B cell (primary cell): Measurements from ENCODE around the gene ADH1A. TPM values are rescaled to one million over a fixed set of nuclear protein-coding genes. Genes with fewer than 3 reads are reported as not detected.
"Not testable (repeated sequence)": the region's sequence is repeated elsewhere in the genome, so short reads cannot be mapped to it uniquely, and the experiment has no call there.

ENCODE experiments used
- ATAC-seq: fragments of 200-7000 bp; cut with Tn5 transposase; one replicate; pipeline ENCODE4 v1.10.0; 2021; ENCODE audit warnings: low read depth, mild to moderate bottlenecking, moderate number of reproducible peaks, moderate library complexity
- CTCF ChIA-PET: fragments of 350-600 bp; sonication (Branson Sonifier 250); formaldehyde crosslinking; loops from one replicate; lab custom pipeline; 2021; ENCODE audit warnings: antibody characterized with exemption, inconsistent platforms; lab: Charles Lee
- POLR2A ChIA-PET: fragments of 350-600 bp; sonication (Branson Sonifier 250); formaldehyde crosslinking; loops from one replicate; lab custom pipeline; 2021; ENCODE audit warnings: antibody characterized with exemption; lab: Charles Lee
- DNase-seq: peaks from one replicate; pipeline ENCODE4 v3.0.0; 2013
- H2AFZ ChIP-seq: 2 replicates; pipeline ENCODE4 v1.6.1; 2012; ENCODE audit warnings: mild to moderate bottlenecking, low read depth, low read length; ENCODE audit not compliant: insufficient read depth, poor library complexity, severe bottlenecking
- H3K27ac ChIP-seq, 2 donors: 1 replicate in 1 of 2; 2 replicates in 1 of 2; pipeline ENCODE4 v1.5.1; 2012 to 2013; ENCODE audit warnings: low read length in 2 of 2, mild to moderate bottlenecking in 2 of 2, moderate library complexity in 1 of 2
- H3K27me3 ChIP-seq, 4 experiments: fragments of 200-600 bp in 1 of 4; sonication (generic) in 1 of 4; replicated peaks in 1 of 4; 1 replicate in 2 of 4; 2 replicates in 2 of 4; pipeline versions ENCODE4 v1.6.1 to v1.7.0; 2013 to 2016; ENCODE audit warnings: low read length in 3 of 4, mild to moderate bottlenecking in 2 of 4, mixed read lengths in 1 of 4, moderate library complexity in 1 of 4; ENCODE audit not compliant: insufficient read depth in 4 of 4, control insufficient read depth in 3 of 4; ENCODE audit errors: control extremely low read depth in 1 of 4
- H3K36me3 ChIP-seq, 2 experiments: replicated peaks in 1 of 2; 1 replicate in 1 of 2; 2 replicates in 1 of 2; pipeline versions ENCODE4 v1.6.1 to v1.7.1; 2013; ENCODE audit warnings: low read length in 1 of 2; ENCODE audit not compliant: insufficient read depth in 2 of 2, control insufficient read depth in 1 of 2; ENCODE audit errors: control extremely low read depth in 1 of 2, extremely low read depth in 1 of 2
- H3K4me1 ChIP-seq, 2 donors: fragments of 200-600 bp in 1 of 2; sonication (generic) in 1 of 2; 1 replicate in 1 of 2; 2 replicates in 1 of 2; pipeline versions ENCODE4 v1.5.1 to v1.6.1; 2013 to 2017; ENCODE audit warnings: low read length in 2 of 2; ENCODE audit not compliant: control insufficient read depth in 2 of 2, insufficient read depth in 2 of 2
- H3K4me2 ChIP-seq: replicated peaks from 2 replicates; pipeline ENCODE3; 2012; ENCODE audit warnings: mild to moderate bottlenecking, low read depth, low read length; ENCODE audit not compliant: poor library complexity, severe bottlenecking
- H3K4me3 ChIP-seq, 5 experiments: fragments of 200-600 bp in 1 of 5; sonication (generic) in 1 of 5; 1 replicate in 3 of 5; 2 replicates in 2 of 5; pipeline versions ENCODE4 v1.5.1 to v1.7.0; 2011 to 2016; ENCODE audit warnings: low read length in 4 of 5, mild to moderate bottlenecking in 4 of 5, low read depth in 2 of 5, control low read depth in 1 of 5, moderate library complexity in 1 of 5; ENCODE audit not compliant: insufficient read depth in 1 of 5; ENCODE audit errors: control extremely low read depth in 1 of 5, extremely low read depth in 1 of 5
- H3K79me2 ChIP-seq: fragments of 200-600 bp; sonication (generic); one replicate; pipeline ENCODE4 v1.6.0; 2016; ENCODE audit warnings: low read length; ENCODE audit not compliant: control insufficient read depth, insufficient read depth
- H3K9ac ChIP-seq: fragments of 200-600 bp; sonication (generic); 2 replicates; pipeline ENCODE4 v1.6.1; 2017; ENCODE audit warnings: mild to moderate bottlenecking, low read length, moderate library complexity
- H3K9me3 ChIP-seq, 3 donors: one replicate each; pipeline versions ENCODE4 v1.6.1 to v1.7.1; 2013; ENCODE audit warnings: low read length in 2 of 3; ENCODE audit not compliant: control insufficient read depth in 2 of 3, insufficient read depth in 1 of 3; ENCODE audit errors: control extremely low read depth in 1 of 3
- H4K20me1 ChIP-seq: 2 replicates; pipeline ENCODE4 v1.6.0; 2012; ENCODE audit warnings: mild to moderate bottlenecking, low read length; ENCODE audit not compliant: insufficient read depth, control insufficient read depth, poor library complexity, severe bottlenecking
- H3K27ac Mint-ChIP-seq: one replicate; pipeline ENCODE4 v1.8.0; 2021; ENCODE audit warnings: mixed read lengths
- H3K27me3 Mint-ChIP-seq: one replicate; pipeline ENCODE4 v1.8.0; 2021; ENCODE audit warnings: mixed read lengths
- H3K4me1 Mint-ChIP-seq: one replicate; pipeline ENCODE4 v1.8.0; 2021; ENCODE audit warnings: mixed read lengths
- H3K4me3 Mint-ChIP-seq: one replicate; pipeline ENCODE4 v1.8.0; 2021; ENCODE audit warnings: mixed read lengths
- H3K9me3 Mint-ChIP-seq: one replicate; pipeline ENCODE4 v1.8.0; 2022; ENCODE audit warnings: mixed read lengths; ENCODE audit not compliant: insufficient read depth
- CTCF ChIP-seq: fragments of 200-600 bp; IDR thresholded peaks from one replicate; pipeline ENCODE4 v1.8.0; 2022; ENCODE audit warnings: antibody characterized with exemption, mild to moderate bottlenecking
- EZH2 ChIP-seq: IDR thresholded peaks from 2 replicates; pipeline ENCODE4 v1.6.1; 2012; ENCODE audit warnings: borderline replicate concordance, low read depth, mild to moderate bottlenecking, moderate library complexity, low read length; ENCODE audit not compliant: insufficient read depth, poor library complexity, severe bottlenecking
- WGBS: methylation state at CpG from one replicate; pipeline ENCODE4 v1.1.5; 2013; ENCODE audit warnings: missing lambda C conversion rate; ENCODE audit not compliant: insufficient coverage; 5-methylcytosine and 5-hydroxymethylcytosine counted together
- intact Hi-C: fragments of 100-400 bp; cut with micrococcal nuclease; formaldehyde crosslinking; loops from one replicate; pipeline ENCODE4 v1.10.0; 2022
- polyA plus RNA-seq: library from polyadenylated mRNA; depleted of rRNA; stranded (reverse); fragments of >200 nt; gene quantifications from 2 replicates; pipeline ENCODE4 v1.2.3, GENCODE V29; 2012
- total RNA-seq, 2 donors: library from RNA; stranded (reverse); fragments of 120-200 nt in 1 of 2; gene quantifications; 1 replicate in 1 of 2; 2 replicates in 1 of 2; pipeline versions ENCODE4 v1.2.3 to v1.2.4, GENCODE V29; 2013 to 2022

The ADH1A gene
- total and polyA plus RNA-seq, 2 donors (not counting 1 experiment from before 2014, with no cell fraction given) = not detected

- ATAC-seq (no peak), DNase-seq (no peak)
- no peak overlapping the region for H3K4me3 ChIP-seq
- H2AFZ ChIP-seq = no peak overlapping the region
- Mint-ChIP-seq H3K27ac (no peak overlapping the region), H3K4me3 (no peak overlapping the region), H3K27me3 (no peaks in the 10 kb centered on the region), H3K9me3 (peaks cover 3% of the 10 kb centered on the region), H3K4me1 (no peaks in the 10 kb centered on the region)
- ChIA-PET POLR2A (no interaction called here), CTCF (no interaction called here)
- H3K27ac ChIP-seq = no peak overlapping the region
- no peaks in the 10 kb centered on the region for H3K4me1 ChIP-seq
- peaks cover 0 to 8% (median 0%) of the 10 kb centered on the region in 3 donors for H3K9me3 ChIP-seq
- TF ChIP-seq EZH2 = no peak
- TF ChIP-seq CTCF = no peak
- no peaks in the 10 kb centered on the region for H3K79me2 ChIP-seq
- no peak overlapping the region for H3K4me2 ChIP-seq
- WGBS = no CpG with 5 or more reads among the region's 1 CpG
- intact Hi-C loops = no loop called here
- no peaks in the 10 kb centered on the region for H3K36me3 ChIP-seq
- H4K20me1 ChIP-seq = no peaks in the 10 kb centered on the region
- no peaks in the 10 kb centered on the region for H3K27me3 ChIP-seq
- H3K9ac ChIP-seq = no peak overlapping the region
These were observed 54.8 kb downstream of the ADH1A start for GRCh38 chr4:99235955-99236354.

DNA sequence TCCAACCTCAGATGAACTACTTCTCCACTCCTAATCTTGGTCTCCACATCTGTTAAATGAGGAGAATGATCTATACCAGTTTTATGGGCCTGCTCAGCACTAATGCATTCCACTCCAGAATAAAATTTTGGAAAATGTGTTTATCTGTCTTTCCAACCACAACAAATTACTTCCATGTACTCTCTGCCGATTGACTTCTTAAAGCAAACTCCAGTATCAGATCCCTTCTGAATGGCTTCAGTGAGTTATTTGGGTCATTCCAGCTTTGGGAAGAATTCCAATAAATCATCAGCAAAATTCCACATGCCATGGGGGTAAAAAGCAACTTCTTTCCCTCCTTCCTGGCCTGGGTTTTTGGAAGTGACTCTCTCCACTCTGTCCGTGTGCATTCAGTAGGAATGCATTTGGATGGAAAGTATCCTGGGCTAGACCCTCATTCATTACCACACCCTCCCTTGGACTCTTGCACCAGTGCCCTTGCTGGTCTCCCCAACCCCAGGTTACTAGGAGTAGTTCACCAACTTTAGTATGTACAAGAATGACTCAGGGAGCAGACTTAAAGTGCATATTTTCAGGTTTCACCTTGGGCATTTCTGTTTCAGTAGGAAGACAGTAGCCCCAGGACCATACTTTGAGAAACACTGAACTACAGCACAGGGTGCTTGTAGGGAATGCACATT, 56.3 kb downstream of the ADH1A start:
- H3K27ac Mint-ChIP-seq = no peak overlapping the region
- H3K4me1 ChIP-seq = no peaks in the 10 kb centered on the region
- H3K79me2 ChIP-seq = no peaks in the 10 kb centered on the region
- H4K20me1 ChIP-seq = no peaks in the 10 kb centered on the region
- H3K9me3 Mint-ChIP-seq = peaks cover 6% of the 10 kb centered on the region
- H3K4me3 ChIP-seq = no peak overlapping the region
- H3K27me3 Mint-ChIP-seq = no peaks in the 10 kb centered on the region
- ChIA-PET CTCF (no interaction called here), POLR2A (no interaction called here)
- H3K4me3 Mint-ChIP-seq = no peak overlapping the region
- TF ChIP-seq CTCF (no peak), EZH2 (no peak)
- no peak overlapping the region for H3K27ac ChIP-seq
- intact Hi-C loops = no loop called here
- peaks cover 0 to 7% (median 0%) of the 10 kb centered on the region in 3 donors for H3K9me3 ChIP-seq
- no peak for DNase-seq
- H3K27me3 ChIP-seq = no peaks in the 10 kb centered on the region
- no peak overlapping the region for H3K4me2 ChIP-seq
- no peaks in the 10 kb centered on the region for H3K36me3 ChIP-seq
- ATAC-seq = no peak
- H3K4me1 Mint-ChIP-seq = no peaks in the 10 kb centered on the region
- no peak overlapping the region for H2AFZ ChIP-seq
- H3K9ac ChIP-seq = no peak overlapping the region
- no CpG with 5 or more reads among the region's 2 CpGs for WGBS

DNA sequence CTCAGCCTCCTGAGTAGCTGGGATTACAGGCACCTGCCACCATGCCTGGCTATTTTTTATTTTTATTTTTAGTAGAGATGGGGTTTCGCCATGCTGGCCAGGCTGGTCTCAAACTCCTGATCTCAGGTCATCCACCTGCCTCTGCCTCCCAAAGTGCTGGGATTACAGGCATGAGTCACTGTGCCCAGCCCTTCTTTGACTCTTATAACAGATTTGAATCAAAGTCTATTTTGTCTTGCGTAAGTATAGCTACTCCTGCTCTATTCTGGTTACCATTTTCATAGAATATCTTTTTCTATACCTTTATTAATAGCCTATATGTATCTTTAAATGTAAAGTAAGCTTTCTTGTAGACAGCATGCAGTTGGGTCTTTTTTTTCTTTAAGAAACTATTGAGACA, 57.4 kb downstream of the ADH1A start:
- H3K4me3 Mint-ChIP-seq, POLR2A ChIA-PET, H3K27ac Mint-ChIP-seq, ATAC-seq, H3K79me2 ChIP-seq, H3K4me3 ChIP-seq, H3K9me3 Mint-ChIP-seq, H3K27ac ChIP-seq, H3K27me3 ChIP-seq, H3K36me3 ChIP-seq, intact Hi-C loops, H3K4me2 ChIP-seq, H3K4me1 ChIP-seq, H3K9ac ChIP-seq, CTCF ChIA-PET, DNase-seq, H4K20me1 ChIP-seq, H2AFZ ChIP-seq, H3K27me3 Mint-ChIP-seq, H3K4me1 Mint-ChIP-seq, H3K9me3 ChIP-seq: not testable (repeated sequence)
- WGBS = 60% methylated on average over 1 of the region's 2 CpGs
